Caco-2 (cell line): ENCODE measurements around the gene SELENOI. TPM values are rescaled to one million over a fixed set of nuclear protein-coding genes. Genes with fewer than 3 reads are reported as not detected.

Experiments used
- BruUV-seq: library from RNA; stranded (reverse); fragments of 400-500 nt; replicated peaks from 2 replicates; lab custom pipeline; 2021; lab: Mats Ljungman, UMichigan
- CTCF ChIA-PET: fragments of 300-600 bp; sonication (Branson Sonifier 250); formaldehyde crosslinking; loops from one replicate; lab custom pipeline; 2022; ENCODE audit warnings: antibody characterized with exemption; lab: Charles Lee
- POLR2A ChIA-PET: fragments of 300-600 bp; sonication (Branson Sonifier 250); formaldehyde crosslinking; loops from one replicate; lab custom pipeline; 2022; ENCODE audit warnings: antibody characterized with exemption; lab: Charles Lee
- DNase-seq, 2 experiments: peaks; one replicate each; pipeline versions ENCODE4 v3.0.0 to v3.0.0-alpha.2; 2020 to 2022
- H3K27me3 ChIP-seq: replicated peaks from 2 replicates; pipeline ENCODE4 v1.6.0; 2011; ENCODE audit warnings: low read length; ENCODE audit not compliant: control insufficient read depth, insufficient read depth
- H3K36me3 ChIP-seq: 2 replicates; pipeline ENCODE4 v1.5.1; 2011; ENCODE audit warnings: low read length; ENCODE audit not compliant: control insufficient read depth, insufficient read depth
- H3K4me1 ChIP-seq: fragments of 250-450 bp; sonication (Bioruptor Pico); 2 replicates; pipeline ENCODE4 v1.5.1; 2020; ENCODE audit warnings: mild to moderate bottlenecking
- H3K4me3 ChIP-seq: 2 replicates; pipeline ENCODE4 v1.5.1; 2011; ENCODE audit warnings: low read depth, mild to moderate bottlenecking, control low read depth, low read length
- H3K9me3 ChIP-seq: fragments of 250-450 bp; sonication (Bioruptor Pico); 2 replicates; pipeline ENCODE4 v1.5.1; 2020; ENCODE audit warnings: mild to moderate bottlenecking, moderate library complexity
- H3K27ac Mint-ChIP-seq: one replicate; pipeline ENCODE4 v1.8.0; 2022; ENCODE audit warnings: mixed read lengths; ENCODE audit not compliant: unreplicated experiment
- H3K27me3 Mint-ChIP-seq: one replicate; pipeline ENCODE4 v1.8.0; 2022; ENCODE audit warnings: mixed read lengths; ENCODE audit not compliant: insufficient read depth, unreplicated experiment
- H3K36me3 Mint-ChIP-seq: one replicate; pipeline ENCODE4 v1.8.0; 2022; ENCODE audit warnings: mild to moderate bottlenecking, mixed read lengths; ENCODE audit not compliant: insufficient read depth, unreplicated experiment
- H3K4me1 Mint-ChIP-seq: one replicate; pipeline ENCODE4 v1.8.0; 2022; ENCODE audit warnings: low read depth, mixed read lengths; ENCODE audit not compliant: unreplicated experiment
- H3K4me3 Mint-ChIP-seq: one replicate; pipeline ENCODE4 v1.8.0; 2022; ENCODE audit warnings: mild to moderate bottlenecking, moderate library complexity, mixed read lengths; ENCODE audit not compliant: unreplicated experiment
- H3K9me3 Mint-ChIP-seq: one replicate; pipeline ENCODE4 v1.8.0; 2022; ENCODE audit warnings: mixed read lengths; ENCODE audit not compliant: unreplicated experiment
- intact Hi-C: fragments of 100-400 bp; cut with micrococcal nuclease; formaldehyde crosslinking; loops from one replicate; pipeline ENCODE4 v1.10.0; 2022; ENCODE audit not compliant: unreplicated experiment
- total RNA-seq: library from RNA; stranded (reverse); gene quantifications from 2 replicates; pipeline ENCODE4 v1.2.3, GENCODE V29; 2022
- TF ChIP-seq, protein P1 (sequence below), 2 experiments: fragments of 200-600 bp in 1 of 2; IDR thresholded peaks; 1 replicate in 1 of 2; 2 replicates in 1 of 2; pipeline versions ENCODE4 v1.5.1 to v1.8.0; 2011 to 2022; ENCODE audit warnings: antibody characterized with exemption in 1 of 2, control low read depth in 1 of 2, inconsistent platforms in 1 of 2, low read depth in 1 of 2, low read length in 1 of 2, mild to moderate bottlenecking in 1 of 2, moderate library complexity in 1 of 2; ENCODE audit not compliant: insufficient read depth in 1 of 2, severe bottlenecking in 1 of 2, unreplicated experiment in 1 of 2

SELENOI gene
- total RNA-seq, 1 experiment from 2014 or later, result 68.9 TPM

DNA sequence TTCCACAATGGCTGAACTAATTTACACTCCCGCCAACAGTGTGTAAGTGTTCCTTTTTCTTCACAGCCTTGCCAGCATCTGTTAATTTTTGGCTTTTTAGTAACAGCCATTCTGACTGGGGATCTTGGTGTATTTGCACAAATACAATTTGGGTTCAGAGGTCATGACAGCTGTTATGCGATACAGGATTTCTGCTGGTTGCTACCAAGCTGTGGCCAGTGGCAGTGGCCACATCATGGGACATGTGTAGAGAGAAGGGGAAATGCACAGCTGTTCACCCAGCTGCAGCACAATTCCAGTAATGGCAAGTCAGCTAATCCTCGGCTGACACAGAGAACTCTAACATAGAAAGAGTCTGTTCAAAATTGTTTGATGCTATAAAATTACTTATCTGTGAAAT is 21.0 kb upstream of the SELENOI start:
- Mint-ChIP-seq H3K4me3 (no peak overlapping the region), H3K36me3 (no peaks in the 10 kb centered on the region), H3K9me3 (no peaks in the 10 kb centered on the region), H3K4me1 (peaks cover 3% of the 10 kb centered on the region), H3K27ac (no peak overlapping the region), H3K27me3 (no peaks in the 10 kb centered on the region)
- H3K4me1 ChIP-seq, result no peaks in the 10 kb centered on the region
- ChIA-PET CTCF (no interaction called here), POLR2A (no interaction called here)
- H3K4me3 ChIP-seq, result no peak overlapping the region
- intact Hi-C loops, result no loop called here
- no TSS peak for BruUV-seq
- H3K27me3 ChIP-seq, result no peaks in the 10 kb centered on the region
- H3K36me3 ChIP-seq, result no peaks in the 10 kb centered on the region
- TF ChIP-seq, protein P1, sequence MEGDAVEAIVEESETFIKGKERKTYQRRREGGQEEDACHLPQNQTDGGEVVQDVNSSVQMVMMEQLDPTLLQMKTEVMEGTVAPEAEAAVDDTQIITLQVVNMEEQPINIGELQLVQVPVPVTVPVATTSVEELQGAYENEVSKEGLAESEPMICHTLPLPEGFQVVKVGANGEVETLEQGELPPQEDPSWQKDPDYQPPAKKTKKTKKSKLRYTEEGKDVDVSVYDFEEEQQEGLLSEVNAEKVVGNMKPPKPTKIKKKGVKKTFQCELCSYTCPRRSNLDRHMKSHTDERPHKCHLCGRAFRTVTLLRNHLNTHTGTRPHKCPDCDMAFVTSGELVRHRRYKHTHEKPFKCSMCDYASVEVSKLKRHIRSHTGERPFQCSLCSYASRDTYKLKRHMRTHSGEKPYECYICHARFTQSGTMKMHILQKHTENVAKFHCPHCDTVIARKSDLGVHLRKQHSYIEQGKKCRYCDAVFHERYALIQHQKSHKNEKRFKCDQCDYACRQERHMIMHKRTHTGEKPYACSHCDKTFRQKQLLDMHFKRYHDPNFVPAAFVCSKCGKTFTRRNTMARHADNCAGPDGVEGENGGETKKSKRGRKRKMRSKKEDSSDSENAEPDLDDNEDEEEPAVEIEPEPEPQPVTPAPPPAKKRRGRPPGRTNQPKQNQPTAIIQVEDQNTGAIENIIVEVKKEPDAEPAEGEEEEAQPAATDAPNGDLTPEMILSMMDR (IDR thresholded peaks at IDR 0.05; ENCODE audit: insufficient read depth in 1 of 2, low read depth in 1 of 2, low read length in 1 of 2, severe bottlenecking in 1 of 2, unreplicated experiment in 1 of 2), result no peak
- DNase-seq, result no peak
- H3K9me3 ChIP-seq, result no peaks in the 10 kb centered on the region

DNA sequence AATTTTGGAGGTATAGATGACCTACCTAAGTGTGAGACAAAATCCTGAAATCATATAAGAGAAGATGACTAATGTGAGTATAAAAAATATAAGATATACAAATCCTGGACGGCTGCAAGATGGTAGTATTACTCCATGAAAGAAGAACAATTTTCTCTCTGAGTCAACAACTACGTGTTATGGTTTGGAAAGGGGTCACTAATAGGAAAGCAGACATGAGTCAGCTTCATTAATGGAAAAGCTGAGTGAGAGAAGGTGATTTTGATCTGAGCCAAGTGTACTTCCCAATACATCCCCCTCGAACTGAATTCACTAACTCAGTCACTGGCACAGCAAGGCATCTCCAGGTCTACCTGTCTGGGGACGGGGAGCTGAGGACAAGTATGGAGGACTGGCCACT is 20.1 kb upstream of the SELENOI start:
- H3K9me3 Mint-ChIP-seq, result no peaks in the 10 kb centered on the region
- peaks cover 13% of the 10 kb centered on the region for H3K4me1 Mint-ChIP-seq
- ChIA-PET CTCF (no interaction called here), POLR2A (no interaction called here)
- Histone ChIP-seq H3K36me3 (no peaks in the 10 kb centered on the region), H3K27me3 (no peaks in the 10 kb centered on the region), H3K9me3 (no peaks in the 10 kb centered on the region), H3K4me3 (no peak overlapping the region), H3K4me1 (no peaks in the 10 kb centered on the region)
- no peak overlapping the region for H3K4me3 Mint-ChIP-seq
- TF ChIP-seq, protein P1 (IDR thresholded peaks at IDR 0.05; ENCODE audit: insufficient read depth in 1 of 2, low read depth in 1 of 2, low read length in 1 of 2, severe bottlenecking in 1 of 2, unreplicated experiment in 1 of 2), result no peak
- H3K27me3 Mint-ChIP-seq, result no peaks in the 10 kb centered on the region
- intact Hi-C loops, result no loop called here
- no TSS peak for BruUV-seq
- no peak overlapping the region for H3K27ac Mint-ChIP-seq
- H3K36me3 Mint-ChIP-seq, result no peaks in the 10 kb centered on the region
- no peak for DNase-seq

DNA sequence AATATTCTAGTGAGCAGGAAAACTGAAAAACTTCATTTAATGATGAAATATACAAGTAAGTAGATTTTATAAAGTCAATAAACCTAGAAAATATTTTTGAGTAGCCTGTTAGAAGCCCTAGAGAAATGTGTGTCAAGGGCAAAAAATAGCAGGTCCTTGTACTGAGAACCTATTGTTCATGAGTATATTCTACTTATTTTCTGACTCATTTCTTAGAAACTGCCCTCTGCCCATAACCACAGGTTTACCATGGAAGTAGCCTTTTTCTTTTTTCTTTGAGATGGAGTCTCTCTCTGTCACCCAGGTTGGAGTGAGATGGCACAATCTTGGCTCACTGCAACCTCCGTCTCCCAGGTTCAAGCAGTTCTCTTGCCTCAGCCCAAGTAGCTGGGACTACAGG is 19.4 kb upstream of the SELENOI start:
- H3K9me3 ChIP-seq, result no peaks in the 10 kb centered on the region
- intact Hi-C loops, result no loop called here
- POLR2A ChIA-PET, result no interaction called here
- no TSS peak for BruUV-seq
- H3K36me3 Mint-ChIP-seq, result no peaks in the 10 kb centered on the region
- no peaks in the 10 kb centered on the region for H3K27me3 Mint-ChIP-seq
- no peaks in the 10 kb centered on the region for H3K9me3 Mint-ChIP-seq
- H3K36me3 ChIP-seq, result no peaks in the 10 kb centered on the region
- H3K4me1 Mint-ChIP-seq, result peaks cover 13% of the 10 kb centered on the region
- H3K4me1 ChIP-seq, result no peaks in the 10 kb centered on the region
- TF ChIP-seq, protein P1 (IDR thresholded peaks at IDR 0.05; ENCODE audit: insufficient read depth in 1 of 2, low read depth in 1 of 2, low read length in 1 of 2, severe bottlenecking in 1 of 2, unreplicated experiment in 1 of 2), result no peak
- H3K4me3 ChIP-seq, result no peak overlapping the region
- H3K27me3 ChIP-seq, result no peaks in the 10 kb centered on the region
- no peak for DNase-seq
- H3K27ac Mint-ChIP-seq, result no peak overlapping the region
- H3K4me3 Mint-ChIP-seq, result no peak overlapping the region
- CTCF ChIA-PET, result no interaction called here
